Measurements from ENCODE around the gene SPAST. TPM values are rescaled to one million over a fixed set of nuclear protein-coding genes. Genes with fewer than 3 reads are reported as not detected.
"Not testable (repeated sequence)": the region's sequence is repeated elsewhere in the genome, so short reads cannot be mapped to it uniquely, and the experiment has no call there.

The SPAST gene
- 12.0 TPM for total RNA-seq

DNA sequence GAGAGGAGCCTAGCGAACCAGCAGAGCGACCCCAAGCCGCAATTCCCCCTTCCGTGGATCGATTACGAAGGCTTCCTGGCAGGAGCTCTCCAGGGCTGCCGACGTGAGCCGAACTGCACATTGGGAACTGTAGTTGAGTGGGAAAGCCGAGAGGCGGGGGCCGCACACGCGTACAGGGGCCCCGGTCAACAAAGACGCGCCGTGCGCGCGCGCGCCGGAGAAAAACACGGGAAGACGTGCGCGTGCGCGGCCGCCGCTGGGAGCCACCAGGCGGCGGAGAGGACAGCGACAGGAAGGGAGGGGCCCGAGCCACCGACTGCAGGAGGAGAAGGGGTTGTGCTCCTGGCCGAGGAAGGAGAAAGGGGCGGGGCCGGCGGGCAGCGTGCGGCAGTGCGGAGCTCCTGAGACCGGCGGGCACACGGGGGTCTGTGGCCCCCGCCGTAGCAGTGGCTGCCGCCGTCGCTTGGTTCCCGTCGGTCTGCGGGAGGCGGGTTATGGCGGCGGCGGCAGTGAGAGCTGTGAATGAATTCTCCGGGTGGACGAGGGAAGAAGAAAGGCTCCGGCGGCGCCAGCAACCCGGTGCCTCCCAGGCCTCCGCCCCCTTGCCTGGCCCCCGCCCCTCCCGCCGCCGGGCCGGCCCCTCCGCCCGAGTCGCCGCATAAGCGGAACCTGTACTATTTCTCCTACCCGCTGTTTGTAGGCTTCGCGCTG lies at the start of gene SPAST:
Gene SPAST (plus strand): TSS at position 247 of the 711 bp plus-strand sequence. CDS start 276 bp downstream, at position 523.
- ATAC-seq: peak; percentile 98

DNA sequence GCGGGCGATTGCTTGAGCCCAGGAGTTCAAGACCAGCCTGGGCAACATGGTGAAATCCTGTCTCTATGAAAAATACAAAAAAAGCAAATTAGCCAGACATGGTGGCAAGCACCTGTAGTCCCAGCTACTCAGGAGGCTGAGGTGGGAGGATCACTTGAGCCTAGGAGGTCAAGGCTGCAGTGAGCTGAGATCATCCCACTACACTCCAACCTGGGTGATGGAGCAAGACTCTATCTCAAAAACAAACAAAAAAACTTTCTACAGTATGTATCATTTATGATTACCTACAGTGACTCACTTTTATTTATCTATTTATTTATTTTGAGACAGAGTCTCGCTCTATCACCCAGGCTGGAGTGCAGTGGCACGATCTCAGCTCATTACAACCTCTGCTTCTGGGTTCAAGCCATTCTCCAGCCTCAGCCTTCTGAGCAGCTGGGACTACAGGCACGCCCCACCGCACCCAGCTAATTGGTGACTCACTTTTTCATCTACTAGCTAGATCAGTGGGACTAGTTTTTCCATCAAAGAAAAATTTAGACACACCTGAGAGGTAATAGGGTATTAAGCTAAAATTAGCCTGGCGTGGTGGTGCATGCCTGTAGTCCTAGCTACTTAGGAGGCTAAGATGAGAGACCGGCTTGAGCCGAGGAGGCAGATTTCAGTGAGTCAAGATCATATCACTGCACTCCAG lies 44.4 kb upstream of the SPAST start:
- ATAC-seq: peak; percentile 90

DNA sequence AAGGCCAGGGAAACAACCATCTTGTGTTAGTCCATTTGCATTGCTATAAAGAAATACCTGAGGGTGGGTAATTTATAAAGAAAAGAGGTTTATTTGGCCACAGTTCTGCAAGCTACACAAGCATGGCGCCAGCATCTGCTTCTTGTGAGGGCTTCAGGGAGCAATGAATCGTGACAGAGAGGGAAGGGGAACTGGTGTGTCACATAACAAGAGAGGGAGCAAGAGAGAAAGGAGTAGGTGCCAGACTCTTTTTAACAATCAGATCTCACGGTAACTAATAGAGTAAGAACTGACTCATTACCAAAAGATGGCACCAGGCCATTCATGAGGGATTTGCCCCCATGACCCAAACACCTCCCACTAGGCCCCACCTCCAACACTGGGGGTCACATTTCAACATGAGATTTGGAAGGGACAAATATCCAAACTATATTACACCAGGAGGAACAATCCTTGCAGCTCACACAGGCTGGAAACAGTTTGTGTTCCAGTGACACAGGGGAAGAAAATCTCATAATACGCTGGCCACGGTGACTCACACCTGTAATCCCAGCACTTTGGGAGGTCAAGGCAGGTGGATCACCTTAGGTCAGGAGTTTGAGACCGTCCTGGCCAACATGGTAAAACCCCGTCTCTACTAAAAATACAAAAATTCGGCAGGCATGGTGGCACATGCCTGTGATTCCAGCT lies 29.0 kb upstream of the SPAST start:
- peak; percentile 55 for ATAC-seq

DNA sequence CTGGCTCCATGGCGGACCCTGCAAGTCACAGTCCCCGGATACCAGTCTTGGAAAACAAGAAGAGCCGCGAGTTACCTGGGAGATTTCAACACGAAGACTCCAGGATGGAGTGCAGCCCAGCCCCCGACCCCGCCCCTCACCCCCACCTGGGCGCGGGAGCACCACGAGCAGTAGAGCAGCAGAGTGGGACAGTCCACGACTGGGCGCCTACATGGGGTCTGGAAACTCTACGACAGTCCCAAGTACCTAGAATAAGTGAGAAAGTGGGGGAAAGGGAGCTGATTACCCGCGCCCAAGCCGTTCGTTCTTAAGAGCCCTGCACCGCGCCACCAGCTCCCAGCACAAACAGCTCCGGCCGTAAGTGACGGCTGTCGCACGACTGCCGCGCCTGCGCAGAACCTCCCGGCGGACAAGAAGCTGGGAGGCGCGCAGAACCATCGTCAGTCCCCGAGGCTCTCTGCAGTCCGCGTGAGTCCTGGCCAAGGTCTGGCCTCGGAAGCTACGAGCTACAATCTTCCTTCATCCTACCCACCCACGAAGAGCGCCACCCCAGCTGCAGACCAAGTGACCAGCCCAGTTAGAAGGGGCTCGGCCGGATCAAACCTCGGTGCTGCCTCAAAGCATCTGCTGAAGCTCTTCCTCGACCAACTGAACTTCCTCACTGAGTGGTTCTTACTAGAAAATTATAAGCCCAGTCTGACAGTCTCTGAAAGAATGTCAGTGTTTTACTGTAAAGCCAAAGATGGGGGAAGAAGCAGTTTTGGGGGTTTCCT lies 23.7 kb upstream of the SPAST start, which contains the start of gene DPY30:
Gene DPY30 (minus strand): TSS at position 359 of the 773 bp plus-strand sequence. CDS start 349 bp downstream, at position 10.
- ATAC-seq: peak; percentile 97

DNA sequence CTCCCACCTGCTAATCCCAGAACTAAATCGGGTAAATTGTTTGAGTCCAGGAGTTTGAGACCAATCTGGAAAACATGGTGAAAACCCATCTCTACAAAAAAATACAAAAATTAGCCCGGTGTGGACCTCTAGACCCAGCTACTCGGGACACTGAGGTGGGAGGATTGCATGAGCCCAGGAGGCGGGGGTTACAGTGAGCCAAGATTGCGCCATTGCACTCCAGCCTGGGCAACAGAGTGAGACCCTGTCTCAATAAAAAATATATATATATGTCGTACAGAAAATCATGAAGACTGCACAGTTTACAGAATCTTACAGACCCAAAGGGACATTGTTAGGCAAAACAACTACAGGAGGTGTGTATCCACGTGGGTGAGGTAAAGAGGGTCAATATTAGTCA lies 19.8 kb upstream of the SPAST start:
- ATAC-seq: no peak

- no peak for ATAC-seq
Observed at GRCh38 chr2:32051836-32052439, 11.4 kb upstream of the SPAST start.

GRCh38 chr2:32054583-32054982 lies 8.8 kb upstream of the SPAST start:
- ATAC-seq: not testable (repeated sequence)

GRCh38 chr2:32058130-32058529 lies 5.2 kb upstream of the SPAST start:
- ATAC-seq: no peak

- ATAC-seq: no peak
Observed at GRCh38 chr2:32060266-32060665, 3.1 kb upstream of the SPAST start.

DNA sequence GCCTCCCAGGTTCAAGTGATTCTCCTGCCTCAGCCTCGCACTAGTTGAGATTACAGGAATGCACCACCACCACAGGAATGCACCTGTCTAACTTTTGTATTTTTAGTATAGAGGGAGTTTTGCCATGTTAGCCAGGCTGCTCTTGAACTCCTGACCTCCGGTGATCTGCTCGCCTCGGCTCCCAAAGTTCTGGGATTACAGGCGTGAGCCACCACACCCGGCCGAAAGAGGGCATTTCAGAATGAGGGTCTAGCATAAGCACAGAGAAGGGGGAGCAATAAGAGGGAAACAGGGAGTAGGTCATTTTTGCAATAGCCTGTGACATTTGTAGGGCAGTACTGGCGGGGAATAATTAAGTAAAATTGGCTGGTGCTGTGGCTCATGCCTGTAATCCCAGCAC lies 1.9 kb upstream of the SPAST start:
- no peak for ATAC-seq

GRCh38 chr2:32061973-32062861 lies 1.1 kb upstream of the SPAST start:
- ATAC-seq: no peak

DNA sequence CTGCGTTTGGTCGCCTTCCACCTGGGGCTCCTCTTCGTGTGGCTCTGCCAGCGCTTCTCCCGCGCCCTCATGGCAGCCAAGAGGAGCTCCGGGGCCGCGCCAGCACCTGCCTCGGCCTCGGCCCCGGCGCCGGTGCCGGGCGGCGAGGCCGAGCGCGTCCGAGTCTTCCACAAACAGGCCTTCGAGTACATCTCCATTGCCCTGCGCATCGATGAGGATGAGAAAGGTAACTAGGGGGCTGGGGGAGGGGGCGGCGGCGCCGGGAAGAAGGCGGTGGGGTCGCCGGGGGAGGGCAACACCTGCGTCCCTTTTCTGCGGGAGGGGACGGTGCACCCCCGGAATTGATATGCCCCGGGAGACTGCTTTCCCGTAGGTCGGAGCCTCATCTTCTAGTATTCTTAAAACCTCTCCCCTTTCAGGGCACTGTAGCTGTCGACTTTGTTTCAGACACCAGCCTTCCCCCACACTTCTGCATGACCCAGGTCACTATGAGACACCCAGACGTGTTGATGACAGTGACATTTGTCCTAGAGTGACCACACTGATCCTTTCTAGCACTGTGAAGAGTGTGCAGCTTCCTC lies 755 bp downstream of the SPAST start:
- peak; percentile 3 for ATAC-seq

DNA sequence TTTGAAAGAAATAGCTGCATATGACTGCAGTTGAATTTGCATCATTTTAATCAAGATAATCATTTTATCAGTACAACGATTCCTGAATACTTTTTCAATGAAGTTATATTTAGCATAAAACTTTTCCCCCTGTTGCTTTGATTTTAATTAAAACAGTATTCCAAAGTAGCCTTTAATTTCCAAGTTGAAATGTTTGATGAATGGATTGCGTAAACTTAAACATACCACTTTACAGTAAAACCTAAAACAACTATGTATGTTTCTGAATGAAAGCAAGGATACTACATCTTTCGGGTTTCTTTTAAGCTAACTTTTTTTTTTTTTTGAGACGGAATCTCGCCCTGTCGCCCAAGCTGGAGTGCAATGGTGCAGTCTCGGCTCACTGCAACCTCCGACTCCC lies 1.4 kb downstream of the SPAST start:
- no peak for ATAC-seq

- no peak for ATAC-seq
Observed at GRCh38 chr2:32067549-32067948, 4.2 kb downstream of the SPAST start.

GRCh38 chr2:32074134-32074506 lies 10.8 kb downstream of the SPAST start:
- ATAC-seq: no peak

- ATAC-seq: peak; percentile 31
Observed at GRCh38 chr2:32095671-32096070, 32.3 kb downstream of the SPAST start.

GRCh38 chr2:32108111-32108510 lies 44.8 kb downstream of the SPAST start:
- ATAC-seq: no peak

DNA sequence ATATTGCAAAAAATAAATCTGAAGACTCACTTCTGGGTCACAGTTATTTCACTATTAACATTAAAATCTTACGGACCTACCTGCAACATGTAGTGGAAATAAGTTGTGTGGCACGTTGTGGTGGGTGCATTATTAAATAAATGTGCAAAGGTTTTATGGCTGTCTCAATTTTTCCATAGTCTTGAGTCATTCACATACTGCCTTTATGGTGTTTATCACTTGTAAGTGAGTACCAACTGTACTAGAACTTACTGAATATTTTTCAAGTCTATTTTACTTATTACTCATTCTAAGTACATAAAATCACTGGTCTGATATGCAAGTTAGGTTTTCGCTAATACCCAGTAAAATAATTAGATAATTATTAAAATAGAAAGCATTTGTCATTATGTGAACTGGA lies 54.7 kb downstream of the SPAST start:
- no peak for ATAC-seq

- peak; percentile 68 for ATAC-seq
Observed at GRCh38 chr2:32119161-32119560, 55.8 kb downstream of the SPAST start.

DNA sequence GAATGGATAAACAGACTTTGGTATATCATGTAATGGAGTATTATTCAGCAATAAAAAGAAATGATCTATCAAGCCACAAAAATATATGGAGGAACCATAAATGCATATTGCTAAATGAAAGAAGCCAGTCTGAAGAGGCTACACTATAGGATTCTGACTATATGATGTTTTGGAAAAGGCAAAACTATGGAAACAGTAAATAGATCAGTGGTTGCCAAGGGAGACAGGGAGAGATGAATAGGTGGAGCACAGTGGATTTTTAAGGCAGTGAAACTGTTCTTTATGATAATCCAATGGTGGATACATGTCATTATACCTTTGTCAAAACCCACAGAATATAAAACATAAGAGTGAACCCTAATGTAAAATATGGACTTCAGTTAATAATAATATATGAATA lies 61.3 kb downstream of the SPAST start:
- no peak for ATAC-seq

DNA sequence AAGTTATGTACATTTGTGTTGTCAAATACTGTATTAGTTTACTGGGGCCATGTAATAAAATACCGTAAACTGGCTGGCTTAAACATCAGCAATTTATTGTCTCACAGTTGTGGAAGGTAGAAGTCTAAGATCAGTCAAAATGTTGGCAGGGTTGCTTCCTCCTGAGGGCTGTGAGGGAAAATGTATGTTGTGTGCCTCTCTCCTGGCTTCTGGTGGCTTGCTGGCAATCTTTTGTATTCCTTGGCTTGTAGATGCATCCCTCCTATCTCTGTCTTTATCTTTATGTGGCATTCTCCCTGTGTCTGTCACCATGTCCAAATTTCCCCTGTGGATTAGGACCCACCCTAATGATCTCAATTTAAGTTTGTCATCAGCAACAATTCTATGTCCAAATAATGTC lies 65.3 kb downstream of the SPAST start:
- ATAC-seq: no peak
